OCI-LY7 (cell line): Measurements from ENCODE around the gene SNRPD1. TPM values are rescaled to one million over a fixed set of nuclear protein-coding genes. Genes with fewer than 3 reads are reported as not detected.
"Not testable (repeated sequence)": the region's sequence is repeated elsewhere in the genome, so short reads cannot be mapped to it uniquely, and the experiment has no call there.

ENCODE experiments used
- BruUV-seq: library from RNA; stranded (reverse); fragments of 400-500 nt; replicated peaks from 2 replicates; lab custom pipeline; 2021; lab: Mats Ljungman, UMichigan
- CTCF ChIA-PET: fragments of 300-600 bp; sonication (Branson Sonifier 250); formaldehyde crosslinking; loops from one replicate; lab custom pipeline; 2022; ENCODE audit warnings: antibody characterized with exemption; ENCODE audit not compliant: unreplicated experiment; lab: Charles Lee
- POLR2A ChIA-PET: fragments of 300-600 bp; sonication (Branson Sonifier 250); formaldehyde crosslinking; loops from one replicate; lab custom pipeline; 2022; ENCODE audit warnings: antibody characterized with exemption; lab: Charles Lee
- DNase-seq: peaks from one replicate; pipeline ENCODE4 v3.0.0-alpha.2; 2015; ENCODE audit warnings: low spot score
- H2AFZ ChIP-seq: fragments of 200-600 bp; sonication (generic), shearing (Covaris generic); 2 replicates; pipeline ENCODE4 v1.6.1; 2014; ENCODE audit warnings: mild to moderate bottlenecking, antibody characterized with exemption, low read length, moderate library complexity
- H3K27ac ChIP-seq: fragments of 200-600 bp; sonication (generic); 2 replicates; pipeline ENCODE4 v1.5.1; 2014; ENCODE audit warnings: mixed run types, low read depth, mild to moderate bottlenecking, moderate library complexity, low read length, inconsistent platforms; ENCODE audit not compliant: poor library complexity, severe bottlenecking
- H3K36me3 ChIP-seq: fragments of 200-600 bp; sonication (generic); 2 replicates; pipeline ENCODE4 v1.6.1; 2014; ENCODE audit warnings: mild to moderate bottlenecking, antibody characterized with exemption, low read length, moderate library complexity, mixed read lengths; ENCODE audit not compliant: insufficient read depth
- H3K4me1 ChIP-seq: fragments of 200-600 bp; sonication (generic); 2 replicates; pipeline ENCODE4 v1.5.1; 2014; ENCODE audit warnings: mild to moderate bottlenecking, low read length; ENCODE audit not compliant: insufficient read depth, poor library complexity, severe bottlenecking
- H3K4me2 ChIP-seq: fragments of 200-600 bp; sonication (generic); 2 replicates; pipeline ENCODE4 v1.6.1; 2014; ENCODE audit warnings: mild to moderate bottlenecking, low read length
- H3K4me3 ChIP-seq: fragments of 200-600 bp; sonication (generic); 2 replicates; pipeline ENCODE4 v1.5.1; 2014; ENCODE audit warnings: mild to moderate bottlenecking, low read depth, low read length; ENCODE audit not compliant: poor library complexity, severe bottlenecking
- H3K79me2 ChIP-seq: fragments of 200-600 bp; sonication (generic); 2 replicates; pipeline ENCODE4 v1.6.1; 2016; ENCODE audit warnings: low read depth, mild to moderate bottlenecking, low read length, moderate library complexity, mixed read lengths; ENCODE audit not compliant: insufficient read depth
- H3K9me2 ChIP-seq: fragments of 200-600 bp; sonication (generic); 2 replicates; pipeline ENCODE4 v1.6.1; 2016; ENCODE audit warnings: mild to moderate bottlenecking, low read length, mixed read lengths; ENCODE audit not compliant: insufficient read depth
- H3K9me3 ChIP-seq: fragments of 200-600 bp; sonication (generic); 2 replicates; pipeline ENCODE4 v1.6.1; 2014; ENCODE audit warnings: mild to moderate bottlenecking, mixed run types, low read length, mixed read lengths
- H4K20me1 ChIP-seq: fragments of 200-600 bp; sonication (generic); 2 replicates; pipeline ENCODE4 v1.6.1; 2014; ENCODE audit warnings: mild to moderate bottlenecking, antibody characterized with exemption, low read length, moderate library complexity, mixed read lengths; ENCODE audit not compliant: insufficient read depth
- CTCF ChIP-seq: fragments of 200-600 bp; sonication (generic); conservative IDR thresholded peaks from 2 replicates; pipeline ENCODE4 v1.5.1; 2014; ENCODE audit warnings: mild to moderate bottlenecking, antibody characterized with exemption, low read length, moderate library complexity, mixed read lengths
- EZH2phosphoT487 ChIP-seq: fragments of 200-600 bp; sonication (generic); IDR thresholded peaks from 2 replicates; pipeline ENCODE4 v1.6.1; 2018; ENCODE audit warnings: low read depth, borderline replicate concordance, mild to moderate bottlenecking, mixed run types, antibody characterized with exemption, low read length, moderate library complexity, mixed read lengths
- intact Hi-C: fragments of 100-400 bp; cut with micrococcal nuclease; formaldehyde crosslinking; loops from one replicate; pipeline ENCODE4 v1.10.0; 2022; ENCODE audit not compliant: unreplicated experiment
- total RNA-seq, 2 experiments: library from RNA; depleted of rRNA in 1 of 2; stranded (reverse); fragments of >200 nt in 1 of 2; shearing (Covaris generic) in 1 of 2; gene quantifications; 2 replicates each; pipeline ENCODE4 v1.2.3, GENCODE V29; 2014 to 2022

Gene SNRPD1
- total RNA-seq, 2 experiments from 2014 or later: 133 to 181 TPM

DNA sequence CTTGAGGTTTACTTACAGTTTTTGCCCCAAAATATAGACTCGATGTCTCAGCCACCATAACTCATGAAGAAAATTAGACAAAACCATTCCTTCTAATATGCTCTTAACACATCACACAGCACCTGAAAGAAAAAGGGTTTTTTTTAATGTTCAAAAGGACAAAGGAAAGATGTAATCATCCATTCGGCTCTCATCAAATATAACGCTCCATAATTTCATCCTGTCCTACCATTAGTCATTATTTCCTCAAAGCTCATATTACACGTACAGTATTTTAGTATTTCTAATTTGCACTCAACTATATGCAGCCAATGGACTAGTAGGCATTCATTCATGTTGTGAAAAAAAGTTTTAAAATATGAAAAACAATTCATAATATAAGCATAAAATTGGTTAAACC is 36.5 kb upstream of the SNRPD1 start:
- no peak overlapping the region for H3K4me2 ChIP-seq
- H3K9me3 ChIP-seq: no peaks in the 10 kb centered on the region
- peaks cover 86% of the 10 kb centered on the region for H3K36me3 ChIP-seq
- ChIA-PET POLR2A (interaction anchor here (0.5 kb wide), 1 partner anchor 84 kb away, joined by 3 read pairs; no protein-coding TSS in a partner anchor), CTCF (no interaction called here)
- H3K79me2 ChIP-seq: peaks cover 22% of the 10 kb centered on the region
- no peaks in the 10 kb centered on the region for H3K9me2 ChIP-seq
- DNase-seq: no peak
- H3K4me3 ChIP-seq: no peak overlapping the region
- no peak overlapping the region for H3K27ac ChIP-seq
- H4K20me1 ChIP-seq: no peaks in the 10 kb centered on the region
- H2AFZ ChIP-seq: no peak overlapping the region
- no TSS peak for BruUV-seq
- TF ChIP-seq EZH2phosphoT487: no peak
- intact Hi-C loops: loop anchor here (5.0 kb wide), 1 partner anchor 33 kb away; no protein-coding TSS in a partner anchor
- no peaks in the 10 kb centered on the region for H3K4me1 ChIP-seq

DNA sequence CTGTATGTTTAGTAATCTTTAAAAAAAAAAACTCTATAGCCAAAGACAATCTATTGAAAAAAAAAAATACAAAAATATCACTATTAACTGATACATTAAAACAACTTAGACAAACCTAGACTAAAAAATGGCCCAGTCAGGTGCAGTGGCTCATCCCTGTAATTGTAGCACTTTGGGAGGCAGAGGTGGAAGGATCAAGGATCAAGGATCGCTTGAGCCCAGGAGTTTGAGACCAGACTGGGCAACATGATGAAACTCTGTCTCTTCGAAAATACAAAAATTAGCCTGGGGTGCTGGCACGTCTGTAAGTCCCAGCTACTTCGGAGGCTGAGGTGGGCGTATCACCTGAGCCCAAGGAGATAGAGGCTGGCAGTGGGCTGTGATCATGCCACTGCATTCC is 27.7 kb upstream of the SNRPD1 start:
- no peak overlapping the region for H2AFZ ChIP-seq
- H3K9me3 ChIP-seq: no peaks in the 10 kb centered on the region
- peaks cover 90% of the 10 kb centered on the region for H3K79me2 ChIP-seq
- intact Hi-C loops: no loop called here
- ChIA-PET POLR2A (interaction anchor here (0.7 to 1.0 kb wide), 3 partner anchors 11 to 171 kb away, joined by 3 to 5 read pairs (median 4); no protein-coding TSS in a partner anchor), CTCF (no interaction called here)
- no peak for DNase-seq
- peaks cover 13% of the 10 kb centered on the region for H4K20me1 ChIP-seq
- H3K36me3 ChIP-seq: peaks cover 62% of the 10 kb centered on the region
- TF ChIP-seq CTCF (no peak), EZH2phosphoT487 (no peak)
- BruUV-seq: no TSS peak
- no peak overlapping the region for H3K4me2 ChIP-seq
- no peaks in the 10 kb centered on the region for H3K9me2 ChIP-seq
- no peak overlapping the region for H3K4me3 ChIP-seq
- H3K4me1 ChIP-seq: no peaks in the 10 kb centered on the region
- H3K27ac ChIP-seq: no peak overlapping the region

DNA sequence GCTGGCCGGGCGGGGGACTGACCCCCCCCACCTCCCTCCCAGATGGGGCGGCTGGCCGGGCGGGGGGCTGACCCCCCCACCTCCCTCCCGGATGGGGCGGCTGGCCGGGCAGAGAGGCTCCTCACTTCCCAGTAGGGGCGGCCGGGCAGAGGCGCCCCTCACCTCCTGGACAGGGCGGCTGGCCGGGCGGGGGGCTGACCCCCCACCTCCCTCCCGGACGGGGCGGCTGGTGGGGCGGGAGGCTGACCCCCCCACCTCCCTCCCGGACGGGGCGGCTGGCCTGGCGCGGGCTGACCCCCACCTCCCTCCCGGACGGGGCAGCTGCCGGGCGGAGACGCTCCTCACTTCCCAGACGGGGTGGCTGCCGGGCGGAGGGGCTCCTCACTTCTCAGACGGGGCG is 19.8 kb upstream of the SNRPD1 start:
- H3K27ac ChIP-seq, H3K4me3 ChIP-seq, BruUV-seq, H4K20me1 ChIP-seq, DNase-seq, H3K9me2 ChIP-seq, POLR2A ChIA-PET, H3K4me1 ChIP-seq, H3K4me2 ChIP-seq, intact Hi-C loops, CTCF ChIA-PET, H2AFZ ChIP-seq: not testable (repeated sequence)
- Histone ChIP-seq H3K79me2 (peaks cover 83% of the 10 kb centered on the region), H3K9me3 (peaks cover 10% of the 10 kb centered on the region), H3K36me3 (peaks cover 61% of the 10 kb centered on the region)
